HEK293 (cell line): ENCODE results near the gene MFSD2B.

Experiments used
- CTCF ChIA-PET: fragments of 350-600 bp; formaldehyde crosslinking; extraction: SDS; loops from one replicate; lab custom pipeline; 2021; ENCODE audit warnings: antibody characterized with exemption; lab: Yijun Ruan, JAX
- POLR2A ChIA-PET: fragments of 300-600 bp; formaldehyde crosslinking; extraction: SDS; loops from one replicate; lab custom pipeline; 2020; ENCODE audit warnings: antibody characterized with exemption, inconsistent platforms; lab: Yijun Ruan, JAX
- H3K27ac ChIP-seq: fragments of 200-500 bp; sonication (Bioruptor generic); 2 replicates; pipeline ENCODE4 v1.5.1; 2014; ENCODE audit warnings: low read depth, low read length, control low read depth, inconsistent platforms; ENCODE audit errors: extremely low read depth
- H3K36me3 ChIP-seq, 2 experiments: fragments of 200-500 bp in 1 of 2; sonication (Bioruptor generic) in 1 of 2; 1 replicate in 1 of 2; 2 replicates in 1 of 2; pipeline ENCODE4 v1.5.1; 2014 to 2017; ENCODE audit warnings: inconsistent platforms in 2 of 2, low read length in 2 of 2; ENCODE audit not compliant: control insufficient read depth in 2 of 2, insufficient read depth in 1 of 2
- H3K4me1 ChIP-seq: fragments of 200-500 bp; sonication (Bioruptor generic); 2 replicates; pipeline ENCODE4 v1.5.1; 2014; ENCODE audit warnings: mild to moderate bottlenecking, low read length, inconsistent platforms; ENCODE audit not compliant: control insufficient read depth, insufficient read depth
- H3K4me3 ChIP-seq: 2 replicates; pipeline ENCODE4 v1.5.1; 2011; ENCODE audit warnings: low read depth, mild to moderate bottlenecking, control low read depth, low read length, moderate library complexity
- H3K9me3 ChIP-seq: fragments of 200-500 bp; sonication (Bioruptor generic); 2 replicates; pipeline ENCODE4 v1.5.1; 2014; ENCODE audit warnings: low read depth, low read length, inconsistent platforms; ENCODE audit not compliant: control insufficient read depth, insufficient read depth
- BCL11B ChIP-seq: fragments of 450-650 bp; formaldehyde crosslinking; IDR thresholded peaks from 2 replicates; pipeline ENCODE4 v1.5.1; 2016; ENCODE audit warnings: low read depth, missing biosample characterization, missing genetic modification characterization
- FEZF1 ChIP-seq: fragments of 450-650 bp; formaldehyde crosslinking; IDR thresholded peaks from 2 replicates; pipeline ENCODE4 v1.5.1; 2016; ENCODE audit warnings: missing biosample characterization, missing genetic modification characterization
- KLF16 ChIP-seq: fragments of 450-650 bp; formaldehyde crosslinking; IDR thresholded peaks from 2 replicates; pipeline ENCODE4 v1.5.1; 2017; ENCODE audit warnings: missing biosample characterization, missing genetic modification characterization
- SCRT1 ChIP-seq: fragments of 450-650 bp; formaldehyde crosslinking; IDR thresholded peaks from 2 replicates; pipeline ENCODE4 v1.5.1; 2016; ENCODE audit warnings: missing biosample characterization, missing genetic modification characterization, borderline replicate concordance
- SCRT2 ChIP-seq: fragments of 450-650 bp; formaldehyde crosslinking; IDR thresholded peaks from 2 replicates; pipeline ENCODE4 v1.5.1; 2016; ENCODE audit warnings: missing biosample characterization, missing genetic modification characterization
- WT1 ChIP-seq: fragments of 450-650 bp; formaldehyde crosslinking; IDR thresholded peaks from 2 replicates; pipeline ENCODE4 v1.5.1; 2016; ENCODE audit warnings: missing biosample characterization, missing genetic modification characterization
- ZNF10 ChIP-seq: fragments of 450-650 bp; formaldehyde crosslinking; IDR thresholded peaks from 2 replicates; pipeline ENCODE4 v1.5.1; 2017; ENCODE audit warnings: missing biosample characterization, missing genetic modification characterization
- ZNF132 ChIP-seq: fragments of 450-650 bp; formaldehyde crosslinking; IDR thresholded peaks from 2 replicates; pipeline ENCODE4 v1.5.1; 2017; ENCODE audit warnings: missing biosample characterization, missing genetic modification characterization, borderline replicate concordance
- ZNF248 ChIP-seq: fragments of 450-650 bp; formaldehyde crosslinking; IDR thresholded peaks from 2 replicates; pipeline ENCODE4 v1.5.1; 2017; ENCODE audit warnings: missing biosample characterization, missing genetic modification characterization
- ZNF324 ChIP-seq: fragments of 450-650 bp; formaldehyde crosslinking; IDR thresholded peaks from 2 replicates; pipeline ENCODE4 v1.5.1; 2016; ENCODE audit warnings: missing biosample characterization, missing genetic modification characterization
- ZNF350 ChIP-seq: fragments of 450-650 bp; formaldehyde crosslinking; IDR thresholded peaks from 2 replicates; pipeline ENCODE4 v1.5.0; 2017; ENCODE audit warnings: missing biosample characterization, mild to moderate bottlenecking, missing genetic modification characterization
- ZNF354C ChIP-seq: fragments of 450-650 bp; formaldehyde crosslinking; IDR thresholded peaks from 2 replicates; pipeline ENCODE4 v1.5.1; 2016; ENCODE audit warnings: missing biosample characterization, missing genetic modification characterization, low read depth, borderline replicate concordance
- ZNF530 ChIP-seq: fragments of 450-650 bp; formaldehyde crosslinking; IDR thresholded peaks from 2 replicates; pipeline ENCODE4 v1.5.1; 2016; ENCODE audit warnings: low read depth, missing biosample characterization, missing genetic modification characterization
- ZNF777 ChIP-seq: fragments of 450-650 bp; formaldehyde crosslinking; IDR thresholded peaks from 2 replicates; pipeline ENCODE4 v1.5.1; 2017; ENCODE audit warnings: missing biosample characterization, missing genetic modification characterization, borderline replicate concordance
- ZNF830 ChIP-seq: fragments of 450-650 bp; IDR thresholded peaks from 2 replicates; pipeline ENCODE4 v1.5.0; 2018; ENCODE audit warnings: missing biosample characterization, missing genetic modification characterization, low read depth, mild to moderate bottlenecking, moderate library complexity
- ZSCAN30 ChIP-seq: fragments of 450-650 bp; IDR thresholded peaks from 2 replicates; pipeline ENCODE4 v1.5.1; 2018; ENCODE audit warnings: missing biosample characterization, mild to moderate bottlenecking, missing genetic modification characterization, moderate library complexity
- TF ChIP-seq, protein P1 (sequence below): fragments of 450-650 bp; formaldehyde crosslinking; optimal IDR thresholded peaks from 2 replicates; pipeline ENCODE3; 2016; ENCODE audit warnings: missing biosample characterization, mild to moderate bottlenecking, missing genetic modification characterization
- TF ChIP-seq, protein P2 (sequence below): fragments of 450-650 bp; formaldehyde crosslinking; IDR thresholded peaks from 2 replicates; pipeline ENCODE4 v1.5.1; 2016; ENCODE audit warnings: missing biosample characterization, missing genetic modification characterization
- TF ChIP-seq, protein P3 (sequence below): fragments of 450-650 bp; formaldehyde crosslinking; IDR thresholded peaks from 2 replicates; pipeline ENCODE4 v1.5.1; 2017; ENCODE audit warnings: missing biosample characterization, missing genetic modification characterization
- TF ChIP-seq, protein P4 (sequence below): fragments of 450-650 bp; formaldehyde crosslinking; IDR thresholded peaks from 2 replicates; pipeline ENCODE4 v1.5.1; 2017; ENCODE audit warnings: missing biosample characterization, mild to moderate bottlenecking, missing genetic modification characterization, moderate library complexity
- TF ChIP-seq, protein P5 (sequence below): fragments of 450-650 bp; formaldehyde crosslinking; IDR thresholded peaks from 2 replicates; pipeline ENCODE4 v1.5.1; 2016; ENCODE audit warnings: missing biosample characterization, missing genetic modification characterization
- TF ChIP-seq, protein P6 (sequence below): fragments of 450-650 bp; formaldehyde crosslinking; IDR thresholded peaks from 2 replicates; pipeline ENCODE4 v1.5.1; 2017; ENCODE audit warnings: missing biosample characterization, missing genetic modification characterization
- TF ChIP-seq, protein P7 (sequence below): fragments of 450-650 bp; formaldehyde crosslinking; IDR thresholded peaks from 2 replicates; pipeline ENCODE4 v1.5.1; 2016; ENCODE audit warnings: missing biosample characterization, missing genetic modification characterization
- TF ChIP-seq, protein P8 (sequence below): fragments of 450-650 bp; formaldehyde crosslinking; IDR thresholded peaks from 2 replicates; pipeline ENCODE4 v1.5.1; 2016; ENCODE audit warnings: missing biosample characterization, missing genetic modification characterization

MFSD2B gene

DNA sequence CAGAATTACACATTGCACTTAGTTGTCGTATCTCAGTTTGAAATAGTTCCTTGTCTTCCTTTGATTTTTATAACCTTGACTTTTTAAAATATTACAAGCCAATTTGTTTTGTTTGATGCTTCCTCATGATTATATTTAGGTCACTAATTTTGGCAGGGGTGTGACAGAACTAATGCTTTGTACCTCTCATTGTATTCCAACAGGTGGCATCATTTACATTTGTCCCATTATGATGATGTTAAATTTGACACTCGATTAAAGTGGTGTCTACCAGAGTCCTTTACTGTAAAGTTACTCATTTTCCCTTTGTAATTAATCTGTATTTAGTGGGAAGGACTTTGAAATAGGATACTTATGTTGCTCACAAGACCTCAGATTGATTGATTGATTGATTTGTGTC is 21.5 kb upstream of the MFSD2B start:
- H3K4me1 ChIP-seq = no peaks in the 10 kb centered on the region; the same call in 1 of the 2 replicates
- peaks cover 24 to 32% of the 10 kb centered on the region in 2 experiments for H3K36me3 ChIP-seq
- no peaks in the 10 kb centered on the region for H3K9me3 ChIP-seq
- no peak overlapping the region for H3K4me3 ChIP-seq
- POLR2A ChIA-PET = no interaction called here
- CTCF ChIA-PET = no interaction called here
- no peak overlapping the region for H3K27ac ChIP-seq
- no peak for TF ChIP-seq KLF16 (tag by site-specific recombination)
- no peak for TF ChIP-seq ZNF354C
- TF ChIP-seq, protein P1, sequence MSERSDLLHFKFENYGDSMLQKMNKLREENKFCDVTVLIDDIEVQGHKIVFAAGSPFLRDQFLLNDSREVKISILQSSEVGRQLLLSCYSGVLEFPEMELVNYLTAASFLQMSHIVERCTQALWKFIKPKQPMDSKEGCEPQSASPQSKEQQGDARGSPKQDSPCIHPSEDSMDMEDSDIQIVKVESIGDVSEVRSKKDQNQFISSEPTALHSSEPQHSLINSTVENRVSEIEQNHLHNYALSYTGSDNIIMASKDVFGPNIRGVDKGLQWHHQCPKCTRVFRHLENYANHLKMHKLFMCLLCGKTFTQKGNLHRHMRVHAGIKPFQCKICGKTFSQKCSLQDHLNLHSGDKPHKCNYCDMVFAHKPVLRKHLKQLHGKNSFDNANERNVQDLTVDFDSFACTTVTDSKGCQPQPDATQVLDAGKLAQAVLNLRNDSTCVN (tag by site-specific recombination) = no peak
- TF ChIP-seq, protein P2, sequence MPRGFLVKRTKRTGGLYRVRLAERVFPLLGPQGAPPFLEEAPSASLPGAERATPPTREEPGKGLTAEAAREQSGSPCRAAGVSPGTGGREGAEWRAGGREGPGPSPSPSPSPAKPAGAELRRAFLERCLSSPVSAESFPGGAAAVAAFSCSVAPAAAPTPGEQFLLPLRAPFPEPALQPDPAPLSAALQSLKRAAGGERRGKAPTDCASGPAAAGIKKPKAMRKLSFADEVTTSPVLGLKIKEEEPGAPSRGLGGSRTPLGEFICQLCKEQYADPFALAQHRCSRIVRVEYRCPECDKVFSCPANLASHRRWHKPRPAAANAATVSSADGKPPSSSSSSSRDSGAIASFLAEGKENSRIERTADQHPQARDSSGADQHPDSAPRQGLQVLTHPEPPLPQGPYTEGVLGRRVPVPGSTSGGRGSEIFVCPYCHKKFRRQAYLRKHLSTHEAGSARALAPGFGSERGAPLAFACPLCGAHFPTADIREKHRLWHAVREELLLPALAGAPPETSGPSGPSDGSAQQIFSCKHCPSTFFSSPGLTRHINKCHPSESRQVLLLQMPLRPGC (tag by site-specific recombination) = no peak
- TF ChIP-seq ZNF830 = no peak
- TF ChIP-seq FEZF1 (tag by site-specific recombination) = no peak
- TF ChIP-seq ZNF350 (tag by site-specific recombination) = no peak
- TF ChIP-seq ZNF248 (tag by site-specific recombination) = no peak
- TF ChIP-seq WT1 (tag by site-specific recombination) = no peak
- no peak for TF ChIP-seq ZNF530 (tag by site-specific recombination)
- TF ChIP-seq ZNF324 (tag by site-specific recombination) = no peak
- TF ChIP-seq ZNF777 = no peak
- no peak for TF ChIP-seq BCL11B (tag by site-specific recombination)
- TF ChIP-seq, protein P3, sequence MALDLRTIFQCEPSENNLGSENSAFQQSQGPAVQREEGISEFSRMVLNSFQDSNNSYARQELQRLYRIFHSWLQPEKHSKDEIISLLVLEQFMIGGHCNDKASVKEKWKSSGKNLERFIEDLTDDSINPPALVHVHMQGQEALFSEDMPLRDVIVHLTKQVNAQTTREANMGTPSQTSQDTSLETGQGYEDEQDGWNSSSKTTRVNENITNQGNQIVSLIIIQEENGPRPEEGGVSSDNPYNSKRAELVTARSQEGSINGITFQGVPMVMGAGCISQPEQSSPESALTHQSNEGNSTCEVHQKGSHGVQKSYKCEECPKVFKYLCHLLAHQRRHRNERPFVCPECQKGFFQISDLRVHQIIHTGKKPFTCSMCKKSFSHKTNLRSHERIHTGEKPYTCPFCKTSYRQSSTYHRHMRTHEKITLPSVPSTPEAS (tag by site-specific recombination) = no peak
- TF ChIP-seq, protein P4, sequence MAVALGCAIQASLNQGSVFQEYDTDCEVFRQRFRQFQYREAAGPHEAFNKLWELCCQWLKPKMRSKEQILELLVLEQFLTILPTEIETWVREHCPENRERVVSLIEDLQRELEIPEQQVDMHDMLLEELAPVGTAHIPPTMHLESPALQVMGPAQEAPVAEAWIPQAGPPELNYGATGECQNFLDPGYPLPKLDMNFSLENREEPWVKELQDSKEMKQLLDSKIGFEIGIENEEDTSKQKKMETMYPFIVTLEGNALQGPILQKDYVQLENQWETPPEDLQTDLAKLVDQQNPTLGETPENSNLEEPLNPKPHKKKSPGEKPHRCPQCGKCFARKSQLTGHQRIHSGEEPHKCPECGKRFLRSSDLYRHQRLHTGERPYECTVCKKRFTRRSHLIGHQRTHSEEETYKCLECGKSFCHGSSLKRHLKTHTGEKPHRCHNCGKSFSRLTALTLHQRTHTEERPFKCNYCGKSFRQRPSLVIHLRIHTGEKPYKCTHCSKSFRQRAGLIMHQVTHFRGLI (tag by site-specific recombination) = no peak
- no peak for TF ChIP-seq ZSCAN30 (tag by site-specific recombination)
- TF ChIP-seq, protein P5, sequence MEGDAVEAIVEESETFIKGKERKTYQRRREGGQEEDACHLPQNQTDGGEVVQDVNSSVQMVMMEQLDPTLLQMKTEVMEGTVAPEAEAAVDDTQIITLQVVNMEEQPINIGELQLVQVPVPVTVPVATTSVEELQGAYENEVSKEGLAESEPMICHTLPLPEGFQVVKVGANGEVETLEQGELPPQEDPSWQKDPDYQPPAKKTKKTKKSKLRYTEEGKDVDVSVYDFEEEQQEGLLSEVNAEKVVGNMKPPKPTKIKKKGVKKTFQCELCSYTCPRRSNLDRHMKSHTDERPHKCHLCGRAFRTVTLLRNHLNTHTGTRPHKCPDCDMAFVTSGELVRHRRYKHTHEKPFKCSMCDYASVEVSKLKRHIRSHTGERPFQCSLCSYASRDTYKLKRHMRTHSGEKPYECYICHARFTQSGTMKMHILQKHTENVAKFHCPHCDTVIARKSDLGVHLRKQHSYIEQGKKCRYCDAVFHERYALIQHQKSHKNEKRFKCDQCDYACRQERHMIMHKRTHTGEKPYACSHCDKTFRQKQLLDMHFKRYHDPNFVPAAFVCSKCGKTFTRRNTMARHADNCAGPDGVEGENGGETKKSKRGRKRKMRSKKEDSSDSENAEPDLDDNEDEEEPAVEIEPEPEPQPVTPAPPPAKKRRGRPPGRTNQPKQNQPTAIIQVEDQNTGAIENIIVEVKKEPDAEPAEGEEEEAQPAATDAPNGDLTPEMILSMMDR = 0 out of 2 replicates have a peak, but pooled peaks have one; percentile 11
- TF ChIP-seq SCRT1 (tag by site-specific recombination) = no peak
- TF ChIP-seq ZNF132 (tag by site-specific recombination) = no peak
- no peak for TF ChIP-seq ZNF10 (tag by site-specific recombination)
- TF ChIP-seq, protein P6, sequence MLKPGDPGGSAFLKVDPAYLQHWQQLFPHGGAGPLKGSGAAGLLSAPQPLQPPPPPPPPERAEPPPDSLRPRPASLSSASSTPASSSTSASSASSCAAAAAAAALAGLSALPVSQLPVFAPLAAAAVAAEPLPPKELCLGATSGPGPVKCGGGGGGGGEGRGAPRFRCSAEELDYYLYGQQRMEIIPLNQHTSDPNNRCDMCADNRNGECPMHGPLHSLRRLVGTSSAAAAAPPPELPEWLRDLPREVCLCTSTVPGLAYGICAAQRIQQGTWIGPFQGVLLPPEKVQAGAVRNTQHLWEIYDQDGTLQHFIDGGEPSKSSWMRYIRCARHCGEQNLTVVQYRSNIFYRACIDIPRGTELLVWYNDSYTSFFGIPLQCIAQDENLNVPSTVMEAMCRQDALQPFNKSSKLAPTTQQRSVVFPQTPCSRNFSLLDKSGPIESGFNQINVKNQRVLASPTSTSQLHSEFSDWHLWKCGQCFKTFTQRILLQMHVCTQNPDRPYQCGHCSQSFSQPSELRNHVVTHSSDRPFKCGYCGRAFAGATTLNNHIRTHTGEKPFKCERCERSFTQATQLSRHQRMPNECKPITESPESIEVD (tag by site-specific recombination) = no peak
- TF ChIP-seq, protein P7, sequence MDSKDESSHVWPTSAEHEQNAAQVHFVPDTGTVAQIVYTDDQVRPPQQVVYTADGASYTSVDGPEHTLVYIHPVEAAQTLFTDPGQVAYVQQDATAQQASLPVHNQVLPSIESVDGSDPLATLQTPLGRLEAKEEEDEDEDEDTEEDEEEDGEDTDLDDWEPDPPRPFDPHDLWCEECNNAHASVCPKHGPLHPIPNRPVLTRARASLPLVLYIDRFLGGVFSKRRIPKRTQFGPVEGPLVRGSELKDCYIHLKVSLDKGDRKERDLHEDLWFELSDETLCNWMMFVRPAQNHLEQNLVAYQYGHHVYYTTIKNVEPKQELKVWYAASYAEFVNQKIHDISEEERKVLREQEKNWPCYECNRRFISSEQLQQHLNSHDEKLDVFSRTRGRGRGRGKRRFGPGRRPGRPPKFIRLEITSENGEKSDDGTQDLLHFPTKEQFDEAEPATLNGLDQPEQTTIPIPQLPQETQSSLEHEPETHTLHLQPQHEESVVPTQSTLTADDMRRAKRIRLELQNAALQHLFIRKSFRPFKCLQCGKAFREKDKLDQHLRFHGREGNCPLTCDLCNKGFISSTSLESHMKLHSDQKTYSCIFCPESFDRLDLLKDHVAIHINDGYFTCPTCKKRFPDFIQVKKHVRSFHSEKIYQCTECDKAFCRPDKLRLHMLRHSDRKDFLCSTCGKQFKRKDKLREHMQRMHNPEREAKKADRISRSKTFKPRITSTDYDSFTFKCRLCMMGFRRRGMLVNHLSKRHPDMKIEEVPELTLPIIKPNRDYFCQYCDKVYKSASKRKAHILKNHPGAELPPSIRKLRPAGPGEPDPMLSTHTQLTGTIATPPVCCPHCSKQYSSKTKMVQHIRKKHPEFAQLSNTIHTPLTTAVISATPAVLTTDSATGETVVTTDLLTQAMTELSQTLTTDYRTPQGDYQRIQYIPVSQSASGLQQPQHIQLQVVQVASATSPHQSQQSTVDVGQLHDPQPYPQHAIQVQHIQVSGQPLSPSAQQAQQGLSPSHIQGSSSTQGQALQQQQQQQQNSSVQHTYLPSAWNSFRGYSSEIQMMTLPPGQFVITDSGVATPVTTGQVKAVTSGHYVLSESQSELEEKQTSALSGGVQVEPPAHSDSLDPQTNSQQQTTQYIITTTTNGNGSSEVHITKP (tag by site-specific recombination) = no peak
- TF ChIP-seq, protein P8, sequence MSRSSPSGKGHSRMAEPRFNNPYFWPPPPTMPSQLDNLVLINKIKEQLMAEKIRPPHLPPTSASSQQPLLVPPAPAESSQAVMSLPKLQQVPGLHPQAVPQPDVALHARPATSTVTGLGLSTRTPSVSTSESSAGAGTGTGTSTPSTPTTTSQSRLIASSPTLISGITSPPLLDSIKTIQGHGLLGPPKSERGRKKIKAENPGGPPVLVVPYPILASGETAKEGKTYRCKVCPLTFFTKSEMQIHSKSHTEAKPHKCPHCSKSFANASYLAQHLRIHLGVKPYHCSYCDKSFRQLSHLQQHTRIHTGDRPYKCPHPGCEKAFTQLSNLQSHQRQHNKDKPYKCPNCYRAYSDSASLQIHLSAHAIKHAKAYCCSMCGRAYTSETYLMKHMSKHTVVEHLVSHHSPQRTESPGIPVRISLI (tag by site-specific recombination) = no peak
- peak; percentile 63; the same call in 1 of the 2 replicates for TF ChIP-seq SCRT2 (tag by site-specific recombination)
